HepG2 (cell line): ENCODE measurements around the gene ATP9B. TPM values are rescaled to one million over a fixed set of nuclear protein-coding genes. Genes with fewer than 3 reads are reported as not detected.
A peak's percentile ranks its signal among the peaks of the same experiment; 100 is the strongest.

Source experiments
- ARNT2 ChIP-seq: sonication (generic); formaldehyde crosslinking; IDR thresholded peaks from 2 replicates; pipeline ENCODE4 v1.8.0; 2022; ENCODE audit warnings: mild to moderate bottlenecking, low read depth, missing genetic modification reagents, moderate library complexity
- ATAD3A ChIP-seq: sonication (generic); formaldehyde crosslinking; IDR thresholded peaks from 2 replicates; pipeline ENCODE4 v1.4.0; 2020; ENCODE audit warnings: missing genetic modification reagents
- CTCF ChIP-seq: sonication (generic); formaldehyde crosslinking; IDR thresholded peaks from 2 replicates; pipeline ENCODE4 v1.5.0; 2020; ENCODE audit warnings: mild to moderate bottlenecking, missing genetic modification reagents, moderate library complexity
- FOXA1 ChIP-seq, 2 experiments: fragments of 450-650 bp in 1 of 2; sonication (generic) in 1 of 2; formaldehyde crosslinking in 1 of 2; IDR thresholded peaks; 2 replicates each; pipeline versions ENCODE4 v1.4.0 to v1.6.1; 2016 to 2020; ENCODE audit warnings: missing genetic modification reagents in 1 of 2
- GTF2F1 ChIP-seq: fragments of 150-350 bp; IDR thresholded peaks from 2 replicates; pipeline ENCODE4 v1.6.1; 2014; ENCODE audit warnings: low read length
- HBP1 ChIP-seq: IDR thresholded peaks from 2 replicates; pipeline ENCODE4 v1.6.1; 2016; ENCODE audit warnings: low read depth, control low read depth
- HCFC1 ChIP-seq: fragments of 150-350 bp; IDR thresholded peaks from 2 replicates; pipeline ENCODE4 v1.6.1; 2014; ENCODE audit warnings: low read depth, low read length
- HMG20B ChIP-seq: conservative IDR thresholded peaks from 2 replicates; pipeline ENCODE4 v1.6.1; 2016; ENCODE audit warnings: missing genetic modification reagents, missing compliant biosample characterization
- HNRNPK ChIP-seq: fragments of 200-400 bp; formaldehyde crosslinking; IDR thresholded peaks from 2 replicates; pipeline ENCODE4 v1.6.1; 2018; ENCODE audit warnings: low read length, low read depth, moderate library complexity, mild to moderate bottlenecking; ENCODE audit not compliant: poor library complexity, severe bottlenecking
- IKZF5 ChIP-seq: IDR thresholded peaks from 2 replicates; pipeline ENCODE4 v1.6.1; 2018; ENCODE audit warnings: missing genetic modification reagents, mild to moderate bottlenecking, missing compliant biosample characterization
- KAT7 ChIP-seq: IDR thresholded peaks from 2 replicates; pipeline ENCODE4 v1.6.1; 2018; ENCODE audit warnings: borderline replicate concordance, missing compliant biosample characterization
- MAF1 ChIP-seq: sonication (generic); formaldehyde crosslinking; IDR thresholded peaks from 2 replicates; pipeline ENCODE4 v1.5.0; 2020; ENCODE audit warnings: missing genetic modification reagents, borderline replicate concordance
- RARG ChIP-seq: sonication (generic); formaldehyde crosslinking; IDR thresholded peaks from 2 replicates; pipeline ENCODE4 v1.4.0; 2020; ENCODE audit warnings: low read depth, mild to moderate bottlenecking, missing genetic modification reagents
- REPIN1 ChIP-seq: sonication (generic); formaldehyde crosslinking; IDR thresholded peaks from 2 replicates; pipeline ENCODE4 v1.8.0; 2022; ENCODE audit warnings: missing genetic modification reagents, low read depth, mild to moderate bottlenecking, borderline replicate concordance
- RXRA ChIP-seq: sonication (generic); formaldehyde crosslinking; IDR thresholded peaks from 2 replicates; pipeline ENCODE4 v1.5.1; 2020; ENCODE audit warnings: missing genetic modification reagents
- SATB2 ChIP-seq: sonication (generic); formaldehyde crosslinking; IDR thresholded peaks from 2 replicates; pipeline ENCODE4 v1.5.0; 2020; ENCODE audit warnings: missing genetic modification reagents
- ZBTB1 ChIP-seq: sonication (generic); formaldehyde crosslinking; IDR thresholded peaks from 2 replicates; pipeline ENCODE4 v1.4.0; 2020; ENCODE audit warnings: missing genetic modification reagents, borderline replicate concordance
- ZNF101 ChIP-seq: sonication (generic); formaldehyde crosslinking; IDR thresholded peaks from 2 replicates; pipeline ENCODE4 v1.4.0; 2020; ENCODE audit warnings: mild to moderate bottlenecking, low read depth, missing genetic modification reagents, borderline replicate concordance
- ZNF207 ChIP-seq: fragments of 450-650 bp; IDR thresholded peaks from 2 replicates; pipeline ENCODE4 v1.6.1; 2016; ENCODE audit warnings: antibody characterized with exemption, borderline replicate concordance
- ZNF350 ChIP-seq: sonication (generic); formaldehyde crosslinking; IDR thresholded peaks from 2 replicates; pipeline ENCODE4 v1.4.0; 2020; ENCODE audit warnings: mild to moderate bottlenecking, low read depth, missing genetic modification reagents, borderline replicate concordance
- ZNF678 ChIP-seq: sonication (generic); formaldehyde crosslinking; IDR thresholded peaks from 2 replicates; pipeline ENCODE4 v1.4.0; 2020; ENCODE audit warnings: mild to moderate bottlenecking, missing genetic modification reagents
- ZNF704 ChIP-seq: sonication (generic); formaldehyde crosslinking; IDR thresholded peaks from 2 replicates; pipeline ENCODE4 v1.8.1; 2023; ENCODE audit warnings: mild to moderate bottlenecking, inconsistent platforms, moderate library complexity, missing genetic modification reagents, borderline replicate concordance
- ZNF841 ChIP-seq: sonication (generic); formaldehyde crosslinking; IDR thresholded peaks from 2 replicates; pipeline ENCODE4 v1.8.1; 2023; ENCODE audit warnings: missing genetic modification reagents, borderline replicate concordance
- polyA plus RNA-seq, 8 experiments: library from polyadenylated mRNA; depleted of rRNA in 3 of 8; stranded (reverse) in 7 of 8; unstranded in 1 of 8; fragments of >200 nt; fragmentation: Illumina TruSeq in 4 of 8; extraction: Trizol in 4 of 8; gene quantifications; 2 replicates each; pipeline versions ENCODE4 v1.2.1 to v1.2.3, GENCODE V29; 2011 to 2016; ENCODE audit warnings: low read depth in 4 of 8, missing spikeins in 1 of 8, mixed read lengths in 1 of 8; ENCODE audit not compliant: insufficient read depth in 1 of 8
- total RNA-seq, 5 experiments: library from RNA; depleted of rRNA; stranded (reverse); fragments of >200 nt; fragmentation: Illumina TruSeq; extraction: Trizol; gene quantifications; 2 replicates each; pipeline ENCODE4 v1.2.3, GENCODE V29; 2016; ENCODE audit warnings: low read depth in 1 of 5

Gene ATP9B
- total and polyA plus RNA-seq, 2 of the 13 experiments (the other 11 are each of a cell fraction or from before 2014, with no cell fraction given): 10.8 to 11.3 TPM

GRCh38 chr18:79068937-79069716, at the start of gene ATP9B (continued):
- TF ChIP-seq ZBTB1 (CRISPR knock-in tag) (no peak), HNRNPK (peak; percentile 98), ZNF841 (CRISPR knock-in tag) (no peak), RARG (CRISPR knock-in tag) (0 out of 2 replicates have a peak, but pooled peaks have one; percentile 34), GTF2F1 (no peak), ATAD3A (CRISPR knock-in tag) (0 out of 2 replicates have a peak, but pooled peaks have one; percentile 71), HMG20B (no peak), MAF1 (CRISPR knock-in tag) (no peak), SATB2 (CRISPR knock-in tag) (no peak), FOXA1 (IDR thresholded peaks at IDR 0.05) (no peak), FOXA1 (CRISPR knock-in tag; IDR thresholded peaks at IDR 0.05) (peak; percentile 10; the same call in 1 of the 2 replicates), IKZF5 (CRISPR knock-in tag) (peak; percentile 61; the same call in 1 of the 2 replicates), HCFC1 (peak; percentile 71), ZNF678 (CRISPR knock-in tag) (peak; percentile 76), ZNF101 (CRISPR knock-in tag) (no peak; the same call in 1 of the 2 replicates), KAT7 (CRISPR knock-in tag) (peak; percentile 78; the same call in 1 of the 2 replicates), ZNF207 (no peak), HBP1 (CRISPR knock-in tag) (no peak), RXRA (CRISPR knock-in tag) (peak; percentile 17; the same call in 1 of the 2 replicates), REPIN1 (CRISPR knock-in tag) (peak; percentile 71), CTCF (peak; percentile 61), ZNF350 (peak; percentile 67; the same call in 1 of the 2 replicates), ARNT2 (CRISPR knock-in tag) (peak; percentile 67; the same call in 1 of the 2 replicates), ZNF704 (CRISPR knock-in tag) (no peak)
